Endothelial cell of coronary artery (primary cell): Measurements from ENCODE around the gene KCTD7. TPM values are rescaled to one million over a fixed set of nuclear protein-coding genes. Genes with fewer than 3 reads are reported as not detected.

Experiments
- total RNA-seq: library from RNA; depleted of rRNA; stranded (reverse); fragments of >200 nt; gene quantifications from 2 replicates; pipeline ENCODE4 v1.2.3, GENCODE V29; 2014

Gene KCTD7
- total RNA-seq: 4.1 and 6.1 TPM in 2 replicates

DNA sequence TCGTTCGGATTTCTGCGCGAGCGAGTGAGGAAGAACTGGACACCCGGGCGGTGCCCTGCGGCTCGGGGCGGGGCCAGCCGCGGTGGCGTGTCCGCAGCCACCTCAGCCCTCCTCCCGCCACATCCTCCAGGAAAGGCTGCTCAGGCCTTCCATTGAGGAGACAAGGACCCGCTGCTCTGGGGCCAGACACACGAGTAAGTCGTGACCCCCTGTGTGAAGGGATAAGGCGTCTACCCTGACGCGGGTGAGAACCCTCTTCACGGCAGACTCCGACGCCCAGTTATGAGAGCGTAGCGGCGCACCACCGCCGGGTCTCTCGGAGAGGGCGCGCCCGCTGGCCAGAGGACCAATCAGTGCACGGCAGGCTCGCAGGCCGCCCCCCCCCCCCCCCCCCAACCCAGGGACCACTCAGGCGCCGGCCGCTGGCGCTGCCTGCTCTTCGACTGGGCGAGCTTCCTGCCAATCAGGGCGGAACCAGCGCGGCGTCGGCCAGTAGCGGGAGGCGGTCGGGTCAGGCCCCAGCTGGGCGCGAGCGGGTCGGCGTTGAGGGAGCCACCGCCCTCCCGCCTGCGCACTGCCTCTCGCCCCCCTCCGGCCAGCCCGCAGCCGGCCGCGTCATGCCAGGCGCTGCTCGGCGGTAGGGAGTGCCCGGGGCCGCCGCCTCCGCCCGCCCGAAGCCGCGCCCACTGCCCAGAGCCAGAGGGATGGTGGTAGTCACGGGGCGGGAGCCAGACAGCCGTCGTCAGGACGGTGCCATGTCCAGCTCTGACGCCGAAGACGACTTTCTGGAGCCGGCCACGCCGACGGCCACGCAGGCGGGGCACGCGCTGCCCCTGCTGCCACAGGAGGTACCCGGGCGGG is at the start of gene KCTD7:
TSS of gene KCTD7 (plus strand) at position 521 of the 861 bp plus-strand sequence. CDS start at position 705, 184 bp downstream.

Other genes starting within 250 kb of the KCTD7 start
- 15.1 and 22.6 TPM in 2 replicates for gene RABGEF1, start 111.9 kb downstream of the KCTD7 start, total RNA-seq